Osteoblast (primary cell): ENCODE measurements around the gene ADAMTSL1. TPM values are rescaled to one million over a fixed set of nuclear protein-coding genes. Genes with fewer than 3 reads are reported as not detected.

Experiments used
- DNase-seq: peaks from one replicate; pipeline ENCODE4 v3.0.0; 2011; ENCODE audit warnings: low spot score, mixed read lengths; ENCODE audit not compliant: insufficient read length; ENCODE audit errors: missing footprints
- H2AFZ ChIP-seq: 2 replicates; pipeline ENCODE4 v1.6.0; 2011; ENCODE audit warnings: mild to moderate bottlenecking, low read length
- H3K27ac ChIP-seq: 2 replicates; pipeline ENCODE4 v1.5.1; 2011; ENCODE audit warnings: mild to moderate bottlenecking, low read depth, low read length, moderate library complexity
- H3K27me3 ChIP-seq: 2 replicates; pipeline ENCODE4 v1.6.0; 2012; ENCODE audit warnings: mild to moderate bottlenecking, control low read depth, inconsistent platforms, low read length, moderate library complexity; ENCODE audit not compliant: insufficient read depth
- H3K36me3 ChIP-seq: 2 replicates; pipeline ENCODE4 v1.5.1; 2011; ENCODE audit warnings: mild to moderate bottlenecking, low read length, control low read depth, moderate library complexity; ENCODE audit not compliant: insufficient read depth
- H3K4me1 ChIP-seq: 2 replicates; pipeline ENCODE4 v1.5.1; 2011; ENCODE audit warnings: mild to moderate bottlenecking, low read length, control low read depth, moderate library complexity; ENCODE audit not compliant: insufficient read depth
- H3K4me2 ChIP-seq: 2 replicates; pipeline ENCODE4 v1.6.0; 2011; ENCODE audit warnings: mild to moderate bottlenecking, low read length; ENCODE audit not compliant: insufficient read depth
- H3K4me3 ChIP-seq: fragments of 200-600 bp; sonication (generic); 3 replicates; pipeline ENCODE4 v1.5.1; 2012; ENCODE audit warnings: mild to moderate bottlenecking, low read length, inconsistent platforms; ENCODE audit not compliant: insufficient read depth
- H3K79me2 ChIP-seq: 2 replicates; pipeline ENCODE4 v1.6.0; 2012; ENCODE audit warnings: mild to moderate bottlenecking, low read length, control low read depth, inconsistent platforms; ENCODE audit not compliant: insufficient read depth
- H3K9me3 ChIP-seq: 2 replicates; pipeline ENCODE4 v1.5.1; 2011; ENCODE audit warnings: low read depth, low read length, control low read depth
- H4K20me1 ChIP-seq: 2 replicates; pipeline ENCODE4 v1.6.0; 2012; ENCODE audit warnings: mild to moderate bottlenecking, low read length, control low read depth; ENCODE audit not compliant: insufficient read depth
- total RNA-seq: library from RNA; depleted of rRNA; stranded (reverse); fragments of >200 nt; gene quantifications from 2 replicates; pipeline ENCODE4 v1.2.3, GENCODE V29; 2012
- TF ChIP-seq, protein P1 (sequence below): IDR thresholded peaks from 2 replicates; pipeline ENCODE4 v1.5.1; 2011; ENCODE audit warnings: mild to moderate bottlenecking, low read depth, low read length, moderate library complexity; ENCODE audit errors: extremely low read depth

ADAMTSL1 gene
- total RNA-seq, 1 donor: 54.3 TPM

DNA sequence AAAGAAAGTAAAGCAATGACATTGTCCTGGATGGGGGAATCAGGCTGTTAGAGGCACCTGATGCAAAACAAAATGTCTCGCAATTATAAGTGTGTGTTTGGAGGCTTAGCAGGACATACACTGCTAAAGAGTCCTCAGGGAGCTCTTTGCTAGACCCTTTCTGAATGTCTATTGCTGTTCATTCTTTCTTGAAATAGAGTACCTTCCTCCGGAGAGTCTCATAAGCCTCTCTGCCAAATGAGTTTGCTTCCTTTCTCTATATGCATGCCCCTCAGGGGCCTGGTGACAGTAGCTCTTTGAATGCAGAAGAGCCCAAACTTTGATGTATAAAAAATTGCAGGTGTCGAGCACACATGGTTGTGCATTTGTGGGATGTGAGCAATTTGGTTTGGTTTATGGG lies 26.4 kb upstream of the ADAMTSL1 start:
- no peak overlapping the region for H3K27ac ChIP-seq
- H3K27me3 ChIP-seq: no peaks in the 10 kb centered on the region
- H3K4me1 ChIP-seq: peaks cover 12% of the 10 kb centered on the region
- no peaks in the 10 kb centered on the region for H3K9me3 ChIP-seq
- TF ChIP-seq, protein P1, sequence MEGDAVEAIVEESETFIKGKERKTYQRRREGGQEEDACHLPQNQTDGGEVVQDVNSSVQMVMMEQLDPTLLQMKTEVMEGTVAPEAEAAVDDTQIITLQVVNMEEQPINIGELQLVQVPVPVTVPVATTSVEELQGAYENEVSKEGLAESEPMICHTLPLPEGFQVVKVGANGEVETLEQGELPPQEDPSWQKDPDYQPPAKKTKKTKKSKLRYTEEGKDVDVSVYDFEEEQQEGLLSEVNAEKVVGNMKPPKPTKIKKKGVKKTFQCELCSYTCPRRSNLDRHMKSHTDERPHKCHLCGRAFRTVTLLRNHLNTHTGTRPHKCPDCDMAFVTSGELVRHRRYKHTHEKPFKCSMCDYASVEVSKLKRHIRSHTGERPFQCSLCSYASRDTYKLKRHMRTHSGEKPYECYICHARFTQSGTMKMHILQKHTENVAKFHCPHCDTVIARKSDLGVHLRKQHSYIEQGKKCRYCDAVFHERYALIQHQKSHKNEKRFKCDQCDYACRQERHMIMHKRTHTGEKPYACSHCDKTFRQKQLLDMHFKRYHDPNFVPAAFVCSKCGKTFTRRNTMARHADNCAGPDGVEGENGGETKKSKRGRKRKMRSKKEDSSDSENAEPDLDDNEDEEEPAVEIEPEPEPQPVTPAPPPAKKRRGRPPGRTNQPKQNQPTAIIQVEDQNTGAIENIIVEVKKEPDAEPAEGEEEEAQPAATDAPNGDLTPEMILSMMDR: no peak
- no peaks in the 10 kb centered on the region for H3K36me3 ChIP-seq
- H3K4me3 ChIP-seq: peak overlapping the region; percentile 13
- H3K4me2 ChIP-seq: peak overlapping the region; percentile 32
- no peaks in the 10 kb centered on the region for H4K20me1 ChIP-seq
- DNase-seq: no peak
- H3K79me2 ChIP-seq: no peaks in the 10 kb centered on the region
- peak overlapping the region; percentile 56 for H2AFZ ChIP-seq

- no peak for DNase-seq
- Histone ChIP-seq H3K27ac (no peak overlapping the region), H3K4me2 (no peak overlapping the region), H3K9me3 (no peaks in the 10 kb centered on the region), H3K79me2 (no peaks in the 10 kb centered on the region), H3K36me3 (no peaks in the 10 kb centered on the region), H3K4me1 (peaks cover 7% of the 10 kb centered on the region), H2AFZ (no peak overlapping the region), H3K4me3 (no peak overlapping the region), H3K27me3 (no peaks in the 10 kb centered on the region), H4K20me1 (no peaks in the 10 kb centered on the region)
- TF ChIP-seq, protein P1: no peak
Observed at GRCh38 chr9:18448101-18448500, 25.9 kb upstream of the ADAMTSL1 start.

DNA sequence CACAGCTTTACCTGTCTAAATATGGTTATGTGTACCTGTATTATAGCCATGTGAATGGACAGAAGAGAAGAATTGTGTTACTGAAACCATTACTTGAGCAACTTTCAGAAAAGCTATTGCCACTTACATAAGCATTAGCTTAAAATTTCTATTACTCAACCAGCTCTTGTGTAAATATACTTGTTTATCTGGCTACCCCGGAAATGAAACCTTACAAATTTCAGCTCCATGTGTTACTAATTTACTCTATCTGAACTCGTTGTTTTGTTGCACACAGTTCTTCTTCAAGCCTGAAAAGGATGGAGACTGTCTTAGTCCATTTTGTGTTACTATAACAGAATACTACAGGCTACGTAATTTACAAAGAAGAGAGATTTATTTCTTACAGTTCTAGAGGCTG lies 22.5 kb upstream of the ADAMTSL1 start:
- H3K79me2 ChIP-seq: no peaks in the 10 kb centered on the region
- H3K4me1 ChIP-seq: peaks cover 7% of the 10 kb centered on the region
- no peak overlapping the region for H2AFZ ChIP-seq
- TF ChIP-seq, protein P1: no peak
- no peak for DNase-seq
- H3K4me2 ChIP-seq: no peak overlapping the region
- H3K27me3 ChIP-seq: no peaks in the 10 kb centered on the region
- H3K4me3 ChIP-seq: no peak overlapping the region
- H3K27ac ChIP-seq: no peak overlapping the region
- H3K36me3 ChIP-seq: no peaks in the 10 kb centered on the region
- no peaks in the 10 kb centered on the region for H3K9me3 ChIP-seq
- no peaks in the 10 kb centered on the region for H4K20me1 ChIP-seq

GRCh38 chr9:18452276-18452675 lies 21.7 kb upstream of the ADAMTSL1 start:
- Histone ChIP-seq H3K27me3 (no peaks in the 10 kb centered on the region), H3K27ac (no peak overlapping the region), H2AFZ (no peak overlapping the region), H3K9me3 (no peaks in the 10 kb centered on the region), H3K4me3 (no peak overlapping the region), H3K4me1 (peaks cover 5% of the 10 kb centered on the region), H3K79me2 (no peaks in the 10 kb centered on the region), H3K36me3 (no peaks in the 10 kb centered on the region), H3K4me2 (no peak overlapping the region), H4K20me1 (no peaks in the 10 kb centered on the region)
- TF ChIP-seq, protein P1: no peak
- DNase-seq: no peak
